ENCODE results near the gene EED. TPM values are rescaled to one million over a fixed set of nuclear protein-coding genes. Genes with fewer than 3 reads are reported as not detected.

Gene EED
- polyA plus RNA-seq, 4 donors, result 32.7 to 48.1 (median 41.4) TPM

- no peak for DNase-seq (ENCODE audit: low read depth in 4 of 4, low spot score in 3 of 4)
Observed at GRCh38 chr11:86246293-86246675, 1.7 kb downstream of the EED start.

GRCh38 chr11:86247608-86248007, 3.1 kb downstream of the EED start:
- DNase-seq (ENCODE audit: low read depth in 4 of 4, low spot score in 3 of 4), result no peak

- no peak for DNase-seq (ENCODE audit: low read depth in 4 of 4, low spot score in 3 of 4)
Observed at GRCh38 chr11:86248609-86249008, 4.1 kb downstream of the EED start.

GRCh38 chr11:86249307-86250098, 5.0 kb downstream of the EED start:
- no peak for DNase-seq (ENCODE audit: low read depth in 4 of 4, low spot score in 3 of 4)

- no peak for DNase-seq (ENCODE audit: low read depth in 4 of 4, low spot score in 3 of 4)
Observed at GRCh38 chr11:86251345-86251744, 6.8 kb downstream of the EED start.

- no peak for DNase-seq (ENCODE audit: low read depth in 4 of 4, low spot score in 3 of 4)
Observed at GRCh38 chr11:86255896-86256295, 11.3 kb downstream of the EED start.

- no peak for DNase-seq (ENCODE audit: low read depth in 4 of 4, low spot score in 3 of 4)
Observed at GRCh38 chr11:86256608-86257007, 12.1 kb downstream of the EED start.

- no peak for DNase-seq (ENCODE audit: low read depth in 4 of 4, low spot score in 3 of 4)
Observed at GRCh38 chr11:86257446-86257845, 12.9 kb downstream of the EED start.

- DNase-seq (ENCODE audit: low read depth in 4 of 4, low spot score in 3 of 4), result no peak
Observed at GRCh38 chr11:86259730-86260129, 15.2 kb downstream of the EED start.

- no peak for DNase-seq (ENCODE audit: low read depth in 4 of 4, low spot score in 3 of 4)
Observed at GRCh38 chr11:86261328-86261727, 16.8 kb downstream of the EED start.

GRCh38 chr11:86262387-86262786, 17.8 kb downstream of the EED start:
- no peak for DNase-seq (ENCODE audit: low read depth in 4 of 4, low spot score in 3 of 4)

GRCh38 chr11:86264649-86265048, 20.1 kb downstream of the EED start:
- DNase-seq (ENCODE audit: low read depth in 4 of 4, low spot score in 3 of 4), result no peak

- no peak for DNase-seq (ENCODE audit: low read depth in 4 of 4, low spot score in 3 of 4)
Observed at GRCh38 chr11:86265194-86265593, 20.6 kb downstream of the EED start.

- no peak for DNase-seq (ENCODE audit: low read depth in 4 of 4, low spot score in 3 of 4)
Observed at GRCh38 chr11:86269645-86270044, 25.1 kb downstream of the EED start.

GRCh38 chr11:86274503-86274902, 29.9 kb downstream of the EED start:
- DNase-seq (ENCODE audit: low read depth in 4 of 4, low spot score in 3 of 4), result no peak

- DNase-seq (ENCODE audit: low read depth in 4 of 4, low spot score in 3 of 4), result no peak
Observed at GRCh38 chr11:86274999-86275398, 30.4 kb downstream of the EED start.

GRCh38 chr11:86275493-86276370, 31.2 kb downstream of the EED start:
- no peak for DNase-seq (ENCODE audit: low read depth in 4 of 4, low spot score in 3 of 4)

GRCh38 chr11:86277741-86278140, 33.2 kb downstream of the EED start:
- no peak for DNase-seq (ENCODE audit: low read depth in 4 of 4, low spot score in 3 of 4)

- no peak for DNase-seq (ENCODE audit: low read depth in 4 of 4, low spot score in 3 of 4)
Observed at GRCh38 chr11:86278226-86278625, 33.7 kb downstream of the EED start.

- DNase-seq (ENCODE audit: low read depth in 4 of 4, low spot score in 3 of 4), result no peak
Observed at GRCh38 chr11:86279747-86280146, 35.2 kb downstream of the EED start.

GRCh38 chr11:86287468-86287796, 42.9 kb downstream of the EED start:
- no peak for DNase-seq (ENCODE audit: low read depth in 4 of 4, low spot score in 3 of 4)

Measured in left renal pelvis (tissue), 4 donors.